Measurements from ENCODE around the gene MTTP. TPM values are rescaled to one million over a fixed set of nuclear protein-coding genes. Genes with fewer than 3 reads are reported as not detected.

MTTP gene
- total RNA-seq, result not detected in 2 replicates

GRCh38 chr4:99574530-99575324, at the start of gene MTTP:
Gene MTTP (plus strand): TSS chr4:99574824. CDS start chr4:99574910, 86 bp downstream.

GRCh38 chr4:99563310-99564186, 11.1 kb upstream of the MTTP start, which contains the start of gene TRMT10A:
Gene TRMT10A (minus strand): TSS chr4:99564039. CDS start chr4:99559338, 4,701 bp downstream.

GRCh38 chr4:99657798-99658197, 83.2 kb downstream of the MTTP start, which contains the start of gene C4orf54:
Gene C4orf54 (minus strand): TSS chr4:99657828. CDS start chr4:99654648, 3,180 bp downstream.

Other genes starting within 250 kb of the MTTP start
- not detected in 2 replicates for gene ADH1C, start 222.1 kb upstream of the MTTP start, total RNA-seq
- not detected in 2 replicates for gene ADH7, start 139.5 kb upstream of the MTTP start, total RNA-seq
- gene C4orf17, start 63.8 kb upstream of the MTTP start, total RNA-seq, result not detected in 2 replicates
- gene TRMT10A, start 10.8 kb upstream of the MTTP start, total RNA-seq, result 5.0 and 7.8 TPM in 2 replicates
- gene C4orf54, start 83.0 kb downstream of the MTTP start, total RNA-seq, result under 0.01 and 0.06 TPM in 2 replicates
- gene DAPP1, start 242.0 kb downstream of the MTTP start, total RNA-seq, result not detected in 2 replicates